ENCODE data around the gene FBXL14.

DNA sequence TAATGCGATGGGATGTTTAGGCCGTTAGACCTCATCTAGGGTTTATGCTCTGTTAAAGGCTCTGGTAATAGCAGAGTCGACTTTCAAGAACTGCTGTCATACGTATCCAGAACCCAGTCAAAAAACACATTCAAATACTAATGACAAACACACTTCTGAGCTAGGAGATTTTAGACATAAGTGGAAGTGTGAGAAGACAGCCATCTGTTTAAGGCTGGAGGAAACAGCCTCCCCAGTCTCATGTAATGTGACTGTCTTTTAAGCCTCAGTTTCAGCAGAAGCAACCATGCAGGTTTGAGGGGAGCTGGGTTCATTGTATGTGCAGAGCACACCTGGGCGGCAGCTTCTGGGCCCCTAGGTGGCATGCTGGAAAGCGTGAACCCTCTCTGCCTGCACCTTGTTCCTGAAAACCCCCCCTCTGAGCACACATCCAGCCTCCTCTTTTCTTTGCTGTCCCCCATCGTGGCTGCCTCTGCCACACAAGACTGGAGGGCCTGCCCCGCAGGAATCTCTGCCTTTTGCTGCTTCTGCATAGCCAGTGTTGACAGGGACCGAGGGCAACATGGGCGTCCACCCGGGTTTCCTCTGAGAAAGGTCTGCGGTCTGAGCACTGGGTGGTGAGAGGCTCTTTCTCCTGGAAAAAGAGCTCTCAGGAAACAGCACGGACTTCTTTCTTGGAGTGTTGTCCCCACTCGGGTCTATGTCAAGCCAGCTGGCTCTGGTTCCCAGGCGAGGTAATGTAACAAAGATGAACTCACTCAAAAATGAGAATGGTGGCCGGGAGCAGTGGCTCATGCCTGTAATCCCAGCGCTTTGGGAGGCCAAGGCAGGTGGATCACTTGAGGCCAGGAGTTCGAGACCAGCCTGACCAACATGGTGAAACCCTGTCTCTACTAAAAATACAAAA is 46.2 kb upstream of the FBXL14 start:
- TF ChIP-seq, protein P1, sequence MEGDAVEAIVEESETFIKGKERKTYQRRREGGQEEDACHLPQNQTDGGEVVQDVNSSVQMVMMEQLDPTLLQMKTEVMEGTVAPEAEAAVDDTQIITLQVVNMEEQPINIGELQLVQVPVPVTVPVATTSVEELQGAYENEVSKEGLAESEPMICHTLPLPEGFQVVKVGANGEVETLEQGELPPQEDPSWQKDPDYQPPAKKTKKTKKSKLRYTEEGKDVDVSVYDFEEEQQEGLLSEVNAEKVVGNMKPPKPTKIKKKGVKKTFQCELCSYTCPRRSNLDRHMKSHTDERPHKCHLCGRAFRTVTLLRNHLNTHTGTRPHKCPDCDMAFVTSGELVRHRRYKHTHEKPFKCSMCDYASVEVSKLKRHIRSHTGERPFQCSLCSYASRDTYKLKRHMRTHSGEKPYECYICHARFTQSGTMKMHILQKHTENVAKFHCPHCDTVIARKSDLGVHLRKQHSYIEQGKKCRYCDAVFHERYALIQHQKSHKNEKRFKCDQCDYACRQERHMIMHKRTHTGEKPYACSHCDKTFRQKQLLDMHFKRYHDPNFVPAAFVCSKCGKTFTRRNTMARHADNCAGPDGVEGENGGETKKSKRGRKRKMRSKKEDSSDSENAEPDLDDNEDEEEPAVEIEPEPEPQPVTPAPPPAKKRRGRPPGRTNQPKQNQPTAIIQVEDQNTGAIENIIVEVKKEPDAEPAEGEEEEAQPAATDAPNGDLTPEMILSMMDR (IDR thresholded peaks at IDR 0.05; ENCODE audit: poor library complexity, severe bottlenecking): no peak
- TF ChIP-seq POLR2AphosphoS5 (IDR thresholded peaks at IDR 0.05): no peak
